ENCODE measurements around the gene DDX6. TPM values are rescaled to one million over a fixed set of nuclear protein-coding genes. Genes with fewer than 3 reads are reported as not detected.
A peak's percentile ranks its signal among the peaks of the same experiment; 100 is the strongest.

Gene DDX6
- total and polyA plus RNA-seq, 9 of the 15 experiments (the other 6 are each of a cell fraction or from before 2014, with no cell fraction given): 10.0 to 102 (median 58.2) TPM

DNA sequence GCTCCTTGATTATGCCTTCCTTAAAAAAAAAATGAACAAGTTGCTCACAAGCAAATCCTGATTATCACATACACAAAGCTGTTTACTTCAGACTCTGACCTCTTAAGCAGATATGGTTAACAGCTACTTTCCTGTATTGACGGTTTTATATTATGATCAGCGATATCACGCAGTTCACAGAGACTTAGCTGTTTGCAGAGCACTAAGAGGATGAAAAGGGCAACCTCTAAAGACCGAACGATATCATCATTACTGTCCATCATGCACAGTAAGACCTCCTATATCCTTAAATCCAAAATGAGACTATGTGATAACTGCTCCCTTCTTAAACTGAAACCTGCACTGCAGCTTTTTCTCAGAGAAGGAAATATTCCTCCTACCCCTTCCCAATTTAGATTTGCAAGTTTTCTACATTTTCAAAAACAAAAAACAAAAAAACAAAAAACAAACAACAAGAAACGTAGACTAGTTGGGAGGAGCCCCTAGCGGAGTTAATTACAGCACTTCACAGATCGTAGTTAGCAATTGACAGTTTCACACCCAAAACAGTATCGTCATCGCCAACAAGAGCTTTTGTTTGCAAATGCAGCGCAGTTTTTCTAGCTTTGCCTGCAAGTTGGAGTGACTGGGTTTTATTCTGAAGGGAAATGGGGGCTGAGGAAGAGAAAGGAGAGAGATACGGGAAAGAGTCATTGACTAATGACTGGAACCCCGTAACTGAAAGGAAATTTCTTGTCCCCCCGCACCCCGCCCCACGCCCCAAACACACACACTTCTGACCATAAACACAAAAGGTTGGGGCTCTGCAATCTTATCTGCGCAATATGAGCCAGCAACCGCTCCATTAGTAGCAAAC, 1.2 kb downstream of the DDX6 start:
- Histone ChIP-seq H4K20me1 (replicated peaks; ENCODE audit: control insufficient read depth, insufficient read depth, low read length) (peaks cover 3% of the 10 kb centered on the region), H3K4me2 (ENCODE audit: insufficient read depth, low read length) (peak overlapping the region; percentile 81), H2AFZ (ENCODE audit: low read depth, low read length) (no peak overlapping the region), H3K9me3 (replicated peaks; ENCODE audit: control insufficient read depth, insufficient read depth, low read depth, low read length) (no peaks in the 10 kb centered on the region), H3K9ac (ENCODE audit: insufficient read depth in 1 of 2, low read depth in 2 of 2, low read length in 2 of 2) (peak overlapping the region; percentile 86 to 100), H3K27ac (ENCODE audit: extremely low read depth, low read depth, low read length) (peak overlapping the region; percentile 96), H3K27me3 (ENCODE audit: control insufficient read depth in 2 of 2, insufficient read depth in 2 of 2, low read length in 2 of 2) (no peaks in the 10 kb centered on the region), H3K4me3 (peak overlapping the region; percentile 90), H3K79me2 (ENCODE audit: control insufficient read depth, insufficient read depth, low read length) (peaks cover 76% of the 10 kb centered on the region), H3K4me1 (replicated peaks in 1 of 2; ENCODE audit: control insufficient read depth in 2 of 2, insufficient read depth in 2 of 2, low read length in 2 of 2) (peaks cover 5 to 18% of the 10 kb centered on the region in 2 experiments; a peak in 4 of 5 replicates), H3K36me3 (ENCODE audit: control insufficient read depth, insufficient read depth, low read length) (peaks cover 25% of the 10 kb centered on the region), H3K9me1 (ENCODE audit: control insufficient read depth, insufficient read depth, low read length) (no peaks in the 10 kb centered on the region)
- WGBS (ENCODE audit: insufficient coverage, low coverage, missing lambda C conversion rate): 2% methylated on average over 17 of the region's 18 CpGs
- ChIA-PET POLR2A (interaction anchor here (0.5 to 3.0 kb wide), 32 partner anchors 8 to 787 kb away, joined by 3 to 19 read pairs (median 3); partner anchors contain the start of genes CXCR5, RPS25 and USP2), CTCF (ENCODE audit: low intra/inter-chr PET ratio) (interaction anchor here (1.1 kb wide), 1 partner anchor 99 kb away, joined by 4 read pairs; no protein-coding TSS in a partner anchor)
- in situ Hi-C loops (cut with MboI) (no loop called here), intact Hi-C loops (cut with micrococcal nuclease) (loop anchor here (1.0 kb wide), 1 partner anchor 99 kb away; no protein-coding TSS in a partner anchor)
- TSS peak; percentile 41 for BruUV-seq (replicated peaks)
- FAIRE-seq: peak; percentile 59
- peak in 3 of 4 experiments; percentile 16 to 67 (median 38) for DNase-seq (ENCODE audit: extremely low read depth in 1 of 4, low spot score in 3 of 4)
- peak; percentile 12 for ATAC-seq
- TF ChIP-seq, protein P1, sequence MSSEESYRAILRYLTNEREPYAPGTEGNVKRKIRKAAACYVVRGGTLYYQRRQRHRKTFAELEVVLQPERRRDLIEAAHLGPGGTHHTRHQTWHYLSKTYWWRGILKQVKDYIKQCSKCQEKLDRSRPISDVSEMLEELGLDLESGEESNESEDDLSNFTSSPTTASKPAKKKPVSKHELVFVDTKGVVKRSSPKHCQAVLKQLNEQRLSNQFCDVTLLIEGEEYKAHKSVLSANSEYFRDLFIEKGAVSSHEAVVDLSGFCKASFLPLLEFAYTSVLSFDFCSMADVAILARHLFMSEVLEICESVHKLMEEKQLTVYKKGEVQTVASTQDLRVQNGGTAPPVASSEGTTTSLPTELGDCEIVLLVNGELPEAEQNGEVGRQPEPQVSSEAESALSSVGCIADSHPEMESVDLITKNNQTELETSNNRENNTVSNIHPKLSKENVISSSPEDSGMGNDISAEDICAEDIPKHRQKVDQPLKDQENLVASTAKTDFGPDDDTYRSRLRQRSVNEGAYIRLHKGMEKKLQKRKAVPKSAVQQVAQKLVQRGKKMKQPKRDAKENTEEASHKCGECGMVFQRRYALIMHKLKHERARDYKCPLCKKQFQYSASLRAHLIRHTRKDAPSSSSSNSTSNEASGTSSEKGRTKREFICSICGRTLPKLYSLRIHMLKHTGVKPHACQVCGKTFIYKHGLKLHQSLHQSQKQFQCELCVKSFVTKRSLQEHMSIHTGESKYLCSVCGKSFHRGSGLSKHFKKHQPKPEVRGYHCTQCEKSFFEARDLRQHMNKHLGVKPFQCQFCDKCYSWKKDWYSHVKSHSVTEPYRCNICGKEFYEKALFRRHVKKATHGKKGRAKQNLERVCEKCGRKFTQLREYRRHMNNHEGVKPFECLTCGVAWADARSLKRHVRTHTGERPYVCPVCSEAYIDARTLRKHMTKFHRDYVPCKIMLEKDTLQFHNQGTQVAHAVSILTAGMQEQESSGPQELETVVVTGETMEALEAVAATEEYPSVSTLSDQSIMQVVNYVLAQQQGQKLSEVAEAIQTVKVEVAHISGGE (CRISPR knock-in tag; IDR thresholded peaks at IDR 0.05): no peak
- no peak for TF ChIP-seq KLF1 (tag; IDR thresholded peaks at IDR 0.05)
- no peak for TF ChIP-seq PTBP1 (IDR thresholded peaks at IDR 0.05; ENCODE audit: low read depth, low read length)
- TF ChIP-seq ZNF212 (CRISPR knock-in tag; IDR thresholded peaks at IDR 0.05): no peak
- TF ChIP-seq ARNT (IDR thresholded peaks at IDR 0.05): 0 out of 4 replicates have a peak, but pooled peaks of 1 of the 2 experiments have one; percentile 5
- TF ChIP-seq JUND (IDR thresholded peaks at IDR 0.05; ENCODE audit: borderline replicate concordance, low read depth, low read length): no peak
- TF ChIP-seq JUND (tag; IDR thresholded peaks at IDR 0.05; ENCODE audit: borderline replicate concordance, low read depth, low read length): 0 out of 3 replicates have a peak, but pooled peaks have one; percentile 13
- no peak for TF ChIP-seq SAFB2 (IDR thresholded peaks at IDR 0.05; ENCODE audit: borderline replicate concordance, low read depth, low read length, severe bottlenecking)

All from K562 (cell line).